WTC11 (cell line): ENCODE data around the gene RSPRY1. TPM values are rescaled to one million over a fixed set of nuclear protein-coding genes. Genes with fewer than 3 reads are reported as not detected.

Source experiments
- E2F1 ChIP-seq: sonication (generic); formaldehyde crosslinking; IDR thresholded peaks from 2 replicates; pipeline ENCODE4 v1.8.0; 2022; ENCODE audit warnings: mild to moderate bottlenecking, missing genetic modification reagents
- ELF4 ChIP-seq: sonication (generic); formaldehyde crosslinking; IDR thresholded peaks from 2 replicates; pipeline ENCODE4 v1.8.1; 2022; ENCODE audit warnings: low read depth, mild to moderate bottlenecking, moderate library complexity, missing genetic modification reagents
- EMX1 ChIP-seq: fragments of 250-450 bp; sonication (Bioruptor Pico); IDR thresholded peaks from 2 replicates; pipeline ENCODE4 v1.8.0; 2021; ENCODE audit warnings: mild to moderate bottlenecking
- ESRRA ChIP-seq: sonication (generic); formaldehyde crosslinking; IDR thresholded peaks from 2 replicates; pipeline ENCODE4 v1.8.1; 2022; ENCODE audit warnings: mild to moderate bottlenecking, missing genetic modification reagents, borderline replicate concordance
- FOXP4 ChIP-seq: sonication (generic); formaldehyde crosslinking; IDR thresholded peaks from 2 replicates; pipeline ENCODE4 v1.8.0; 2022; ENCODE audit warnings: mild to moderate bottlenecking, missing genetic modification reagents
- HMGA2 ChIP-seq: fragments of 250-450 bp; sonication (Bioruptor Pico); IDR thresholded peaks from 2 replicates; pipeline ENCODE4 v1.4.0; 2021; ENCODE audit warnings: mild to moderate bottlenecking, moderate library complexity
- JAZF1 ChIP-seq: fragments of 250-450 bp; sonication (Bioruptor Pico); IDR thresholded peaks from 2 replicates; pipeline ENCODE4 v1.9.0; 2021; ENCODE audit warnings: moderate library complexity, mild to moderate bottlenecking, inconsistent platforms
- JUN ChIP-seq: sonication (generic); formaldehyde crosslinking; IDR thresholded peaks from 2 replicates; pipeline ENCODE4 v1.8.0; 2023; ENCODE audit warnings: mild to moderate bottlenecking, missing genetic modification reagents
- MXD4 ChIP-seq: fragments of 250-450 bp; sonication (Bioruptor Pico); IDR thresholded peaks from 2 replicates; pipeline ENCODE4 v1.8.0; 2021; ENCODE audit warnings: mild to moderate bottlenecking, moderate library complexity, borderline replicate concordance
- MYBL2 ChIP-seq: sonication (generic); formaldehyde crosslinking; IDR thresholded peaks from 2 replicates; pipeline ENCODE4 v1.8.1; 2023; ENCODE audit warnings: mild to moderate bottlenecking, moderate library complexity, missing genetic modification reagents
- NFATC4 ChIP-seq: fragments of 250-450 bp; sonication (Bioruptor Pico); IDR thresholded peaks from 2 replicates; pipeline ENCODE4 v1.9.0; 2021; ENCODE audit warnings: mild to moderate bottlenecking
- NR3C1 ChIP-seq: sonication (generic); formaldehyde crosslinking; conservative IDR thresholded peaks from 2 replicates; pipeline ENCODE4 v1.8.1; 2023; ENCODE audit warnings: low read depth, mild to moderate bottlenecking, missing genetic modification reagents
- PRRX2 ChIP-seq: fragments of 250-450 bp; sonication (Bioruptor Pico); IDR thresholded peaks from 2 replicates; pipeline ENCODE4 v1.8.0; 2021; ENCODE audit warnings: mild to moderate bottlenecking
- SP1 ChIP-seq: sonication (generic); formaldehyde crosslinking; conservative IDR thresholded peaks from 2 replicates; pipeline ENCODE4 v1.8.1; 2022; ENCODE audit warnings: missing genetic modification reagents
- TCF7 ChIP-seq: sonication (generic); formaldehyde crosslinking; IDR thresholded peaks from 2 replicates; pipeline ENCODE4 v1.8.0; 2022; ENCODE audit warnings: mild to moderate bottlenecking, low read depth, missing genetic modification reagents, moderate library complexity
- TEAD4 ChIP-seq: sonication (generic); formaldehyde crosslinking; IDR thresholded peaks from 2 replicates; pipeline ENCODE4 v1.8.0; 2022; ENCODE audit warnings: mild to moderate bottlenecking, missing genetic modification reagents
- TP53 ChIP-seq: sonication (generic); formaldehyde crosslinking; IDR thresholded peaks from 2 replicates; pipeline ENCODE4 v1.8.1; 2023; ENCODE audit warnings: mild to moderate bottlenecking, missing genetic modification reagents
- ZBTB21 ChIP-seq: sonication (generic); formaldehyde crosslinking; IDR thresholded peaks from 2 replicates; pipeline ENCODE4 v1.8.1; 2023; ENCODE audit warnings: mild to moderate bottlenecking, missing genetic modification reagents, borderline replicate concordance
- ZMAT4 ChIP-seq: fragments of 250-450 bp; sonication (Bioruptor Pico); IDR thresholded peaks from 2 replicates; pipeline ENCODE4 v1.9.0; 2021; ENCODE audit warnings: mild to moderate bottlenecking
- ZNF121 ChIP-seq: sonication (generic); formaldehyde crosslinking; IDR thresholded peaks from 2 replicates; pipeline ENCODE4 v1.8.0; 2023; ENCODE audit warnings: missing genetic modification reagents
- ZNF232 ChIP-seq: sonication (generic); formaldehyde crosslinking; IDR thresholded peaks from 2 replicates; pipeline ENCODE4 v1.8.0; 2022; ENCODE audit warnings: mild to moderate bottlenecking, missing genetic modification reagents
- ZNF281 ChIP-seq: sonication (generic); formaldehyde crosslinking; IDR thresholded peaks from 2 replicates; pipeline ENCODE4 v1.8.0; 2023; ENCODE audit warnings: mild to moderate bottlenecking, missing genetic modification reagents
- total RNA-seq: library from RNA; stranded (reverse); gene quantifications from 3 replicates; pipeline ENCODE4 v1.2.3, GENCODE V29; 2021
- TF ChIP-seq, protein P1 (sequence below): sonication (generic); formaldehyde crosslinking; IDR thresholded peaks from 2 replicates; pipeline ENCODE4 v1.8.1; 2022; ENCODE audit warnings: mild to moderate bottlenecking, missing genetic modification reagents, moderate library complexity, borderline replicate concordance
- TF ChIP-seq, protein P2 (sequence below): sonication (generic); formaldehyde crosslinking; IDR thresholded peaks from 2 replicates; pipeline ENCODE4 v1.8.1; 2023; ENCODE audit warnings: mild to moderate bottlenecking, missing genetic modification reagents, moderate library complexity
- TF ChIP-seq, protein P3 (sequence below): sonication (generic); formaldehyde crosslinking; IDR thresholded peaks from 2 replicates; pipeline ENCODE4 v1.8.1; 2022; ENCODE audit warnings: low read depth, missing genetic modification reagents, borderline replicate concordance
- TF ChIP-seq, protein P4 (sequence below): fragments of 250-450 bp; sonication (Bioruptor Pico); IDR thresholded peaks from 2 replicates; pipeline ENCODE4 v1.9.0; 2021; ENCODE audit warnings: mild to moderate bottlenecking, borderline replicate concordance

Gene RSPRY1
- total RNA-seq, 1 experiment from 2014 or later: 26.8 TPM

- TF ChIP-seq ZMAT4 (no peak), ELF4 (CRISPR knock-in tag) (no peak), TP53 (CRISPR knock-in tag) (no peak), ZNF281 (CRISPR knock-in tag) (no peak), JAZF1 (CRISPR knock-in tag) (no peak), ESRRA (CRISPR knock-in tag) (no peak), E2F1 (CRISPR knock-in tag) (no peak), NFATC4 (CRISPR knock-in tag) (no peak), FOXP4 (CRISPR knock-in tag) (0 out of 2 replicates have a peak, but pooled peaks have one; percentile 8), ZNF121 (no peak), ZNF232 (CRISPR knock-in tag) (no peak), NR3C1 (no peak), SP1 (CRISPR knock-in tag) (no peak), EMX1 (CRISPR knock-in tag) (no peak), JUN (CRISPR knock-in tag) (peak; percentile 77; the same call in 1 of the 2 replicates), TEAD4 (CRISPR knock-in tag) (0 out of 2 replicates have a peak, but pooled peaks have one; percentile 16), PRRX2 (CRISPR knock-in tag) (no peak), TCF7 (CRISPR knock-in tag) (no peak), MYBL2 (CRISPR knock-in tag) (no peak), MXD4 (CRISPR knock-in tag) (no peak), ZBTB21 (no peak), HMGA2 (no peak)
- TF ChIP-seq, protein P1, sequence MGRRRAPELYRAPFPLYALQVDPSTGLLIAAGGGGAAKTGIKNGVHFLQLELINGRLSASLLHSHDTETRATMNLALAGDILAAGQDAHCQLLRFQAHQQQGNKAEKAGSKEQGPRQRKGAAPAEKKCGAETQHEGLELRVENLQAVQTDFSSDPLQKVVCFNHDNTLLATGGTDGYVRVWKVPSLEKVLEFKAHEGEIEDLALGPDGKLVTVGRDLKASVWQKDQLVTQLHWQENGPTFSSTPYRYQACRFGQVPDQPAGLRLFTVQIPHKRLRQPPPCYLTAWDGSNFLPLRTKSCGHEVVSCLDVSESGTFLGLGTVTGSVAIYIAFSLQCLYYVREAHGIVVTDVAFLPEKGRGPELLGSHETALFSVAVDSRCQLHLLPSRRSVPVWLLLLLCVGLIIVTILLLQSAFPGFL (CRISPR knock-in tag): no peak
- TF ChIP-seq, protein P2, sequence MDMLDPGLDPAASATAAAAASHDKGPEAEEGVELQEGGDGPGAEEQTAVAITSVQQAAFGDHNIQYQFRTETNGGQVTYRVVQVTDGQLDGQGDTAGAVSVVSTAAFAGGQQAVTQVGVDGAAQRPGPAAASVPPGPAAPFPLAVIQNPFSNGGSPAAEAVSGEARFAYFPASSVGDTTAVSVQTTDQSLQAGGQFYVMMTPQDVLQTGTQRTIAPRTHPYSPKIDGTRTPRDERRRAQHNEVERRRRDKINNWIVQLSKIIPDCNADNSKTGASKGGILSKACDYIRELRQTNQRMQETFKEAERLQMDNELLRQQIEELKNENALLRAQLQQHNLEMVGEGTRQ (CRISPR knock-in tag): no peak
- TF ChIP-seq, protein P3, sequence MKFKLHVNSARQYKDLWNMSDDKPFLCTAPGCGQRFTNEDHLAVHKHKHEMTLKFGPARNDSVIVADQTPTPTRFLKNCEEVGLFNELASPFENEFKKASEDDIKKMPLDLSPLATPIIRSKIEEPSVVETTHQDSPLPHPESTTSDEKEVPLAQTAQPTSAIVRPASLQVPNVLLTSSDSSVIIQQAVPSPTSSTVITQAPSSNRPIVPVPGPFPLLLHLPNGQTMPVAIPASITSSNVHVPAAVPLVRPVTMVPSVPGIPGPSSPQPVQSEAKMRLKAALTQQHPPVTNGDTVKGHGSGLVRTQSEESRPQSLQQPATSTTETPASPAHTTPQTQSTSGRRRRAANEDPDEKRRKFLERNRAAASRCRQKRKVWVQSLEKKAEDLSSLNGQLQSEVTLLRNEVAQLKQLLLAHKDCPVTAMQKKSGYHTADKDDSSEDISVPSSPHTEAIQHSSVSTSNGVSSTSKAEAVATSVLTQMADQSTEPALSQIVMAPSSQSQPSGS (CRISPR knock-in tag): no peak
- TF ChIP-seq, protein P4, sequence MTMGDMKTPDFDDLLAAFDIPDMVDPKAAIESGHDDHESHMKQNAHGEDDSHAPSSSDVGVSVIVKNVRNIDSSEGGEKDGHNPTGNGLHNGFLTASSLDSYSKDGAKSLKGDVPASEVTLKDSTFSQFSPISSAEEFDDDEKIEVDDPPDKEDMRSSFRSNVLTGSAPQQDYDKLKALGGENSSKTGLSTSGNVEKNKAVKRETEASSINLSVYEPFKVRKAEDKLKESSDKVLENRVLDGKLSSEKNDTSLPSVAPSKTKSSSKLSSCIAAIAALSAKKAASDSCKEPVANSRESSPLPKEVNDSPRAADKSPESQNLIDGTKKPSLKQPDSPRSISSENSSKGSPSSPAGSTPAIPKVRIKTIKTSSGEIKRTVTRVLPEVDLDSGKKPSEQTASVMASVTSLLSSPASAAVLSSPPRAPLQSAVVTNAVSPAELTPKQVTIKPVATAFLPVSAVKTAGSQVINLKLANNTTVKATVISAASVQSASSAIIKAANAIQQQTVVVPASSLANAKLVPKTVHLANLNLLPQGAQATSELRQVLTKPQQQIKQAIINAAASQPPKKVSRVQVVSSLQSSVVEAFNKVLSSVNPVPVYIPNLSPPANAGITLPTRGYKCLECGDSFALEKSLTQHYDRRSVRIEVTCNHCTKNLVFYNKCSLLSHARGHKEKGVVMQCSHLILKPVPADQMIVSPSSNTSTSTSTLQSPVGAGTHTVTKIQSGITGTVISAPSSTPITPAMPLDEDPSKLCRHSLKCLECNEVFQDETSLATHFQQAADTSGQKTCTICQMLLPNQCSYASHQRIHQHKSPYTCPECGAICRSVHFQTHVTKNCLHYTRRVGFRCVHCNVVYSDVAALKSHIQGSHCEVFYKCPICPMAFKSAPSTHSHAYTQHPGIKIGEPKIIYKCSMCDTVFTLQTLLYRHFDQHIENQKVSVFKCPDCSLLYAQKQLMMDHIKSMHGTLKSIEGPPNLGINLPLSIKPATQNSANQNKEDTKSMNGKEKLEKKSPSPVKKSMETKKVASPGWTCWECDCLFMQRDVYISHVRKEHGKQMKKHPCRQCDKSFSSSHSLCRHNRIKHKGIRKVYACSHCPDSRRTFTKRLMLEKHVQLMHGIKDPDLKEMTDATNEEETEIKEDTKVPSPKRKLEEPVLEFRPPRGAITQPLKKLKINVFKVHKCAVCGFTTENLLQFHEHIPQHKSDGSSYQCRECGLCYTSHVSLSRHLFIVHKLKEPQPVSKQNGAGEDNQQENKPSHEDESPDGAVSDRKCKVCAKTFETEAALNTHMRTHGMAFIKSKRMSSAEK (CRISPR knock-in tag): no peak
Observed at GRCh38 chr16:57185446-57185944, 634 bp upstream of the RSPRY1 start (continued).
